IMR-90 (cell line): ENCODE data around the gene F10. TPM values are rescaled to one million over a fixed set of nuclear protein-coding genes. Genes with fewer than 3 reads are reported as not detected.

Source experiments
- ATAC-seq: fragments of 200-7000 bp; cut with Tn5 transposase; 2 replicates; pipeline ENCODE4 v1.9.1; 2020; ENCODE audit warnings: low read depth, mild to moderate bottlenecking, moderate library complexity
- BruUV-seq: library from RNA; stranded (reverse); fragments of 400-500 nt; replicated peaks from 2 replicates; lab custom pipeline; 2021; lab: Mats Ljungman, UMichigan
- CTCF ChIA-PET: fragments of 300-600 bp; formaldehyde crosslinking; extraction: SDS; loops from one replicate; lab custom pipeline; 2021; ENCODE audit warnings: antibody characterized with exemption; lab: Yijun Ruan, JAX
- POLR2A ChIA-PET: fragments of 300-600 bp; sonication (Branson Sonifier 250); formaldehyde crosslinking; loops from one replicate; lab custom pipeline; 2022; ENCODE audit warnings: antibody characterized with exemption; ENCODE audit not compliant: unreplicated experiment; lab: Charles Lee
- DNase-seq: peaks from one replicate; pipeline ENCODE4 v3.0.0; 2013
- H2AFZ ChIP-seq: replicated peaks from 2 replicates; pipeline ENCODE3; 2013; ENCODE audit warnings: low read length, mild to moderate bottlenecking; ENCODE audit not compliant: poor library complexity
- H2AK5ac ChIP-seq: 2 replicates; pipeline ENCODE4 v1.6.1; 2013; ENCODE audit warnings: low read depth, low read length, inconsistent platforms
- H2AK9ac ChIP-seq: replicated peaks from 2 replicates; pipeline ENCODE3; 2013; ENCODE audit warnings: mild to moderate bottlenecking, low read depth, low read length, moderate library complexity; ENCODE audit not compliant: poor library complexity
- H2BK120ac ChIP-seq: 2 replicates; pipeline ENCODE4 v1.6.1; 2013; ENCODE audit warnings: low read depth, low read length, inconsistent platforms
- H2BK15ac ChIP-seq: 3 replicates; pipeline ENCODE4 v1.6.1; 2013; ENCODE audit warnings: low read depth, low read length, inconsistent platforms
- H2BK20ac ChIP-seq: 2 replicates; pipeline ENCODE4 v1.6.1; 2013; ENCODE audit warnings: low read depth, mild to moderate bottlenecking, inconsistent platforms, low read length, moderate library complexity
- H2BK5ac ChIP-seq: 2 replicates; pipeline ENCODE4 v1.6.1; 2013; ENCODE audit warnings: mild to moderate bottlenecking, low read depth, low read length, inconsistent platforms; ENCODE audit not compliant: poor library complexity, severe bottlenecking
- H3K14ac ChIP-seq: replicated peaks from 2 replicates; pipeline ENCODE4 v1.6.1; 2013; ENCODE audit warnings: low read depth, low read length, inconsistent platforms
- H3K18ac ChIP-seq: 2 replicates; pipeline ENCODE4 v1.6.1; 2013; ENCODE audit warnings: low read depth, low read length, control low read depth
- H3K23ac ChIP-seq: 2 replicates; pipeline ENCODE4 v1.6.1; 2013; ENCODE audit warnings: low read depth, low read length, inconsistent platforms
- H3K27ac ChIP-seq: 2 replicates; pipeline ENCODE4 v1.5.1; 2013; ENCODE audit warnings: mild to moderate bottlenecking, control low read depth, low read length; ENCODE audit not compliant: insufficient read depth
- H3K27me3 ChIP-seq: 2 replicates; pipeline ENCODE4 v1.6.1; 2013; ENCODE audit warnings: low read length; ENCODE audit not compliant: control insufficient read depth, insufficient read depth
- H3K36me3 ChIP-seq: 2 replicates; pipeline ENCODE4 v1.6.1; 2013; ENCODE audit warnings: low read length, mixed read lengths; ENCODE audit not compliant: control insufficient read depth, insufficient read depth
- H3K4ac ChIP-seq: 2 replicates; pipeline ENCODE4 v1.6.1; 2013; ENCODE audit warnings: low read depth, low read length, inconsistent platforms
- H3K4me1 ChIP-seq: 2 replicates; pipeline ENCODE4 v1.6.1; 2013; ENCODE audit warnings: low read length, mixed read lengths; ENCODE audit not compliant: control insufficient read depth, insufficient read depth
- H3K4me2 ChIP-seq: 2 replicates; pipeline ENCODE4 v1.6.1; 2013; ENCODE audit warnings: low read depth, mild to moderate bottlenecking, control low read depth, low read length, moderate library complexity
- H3K4me3 ChIP-seq: 2 replicates; pipeline ENCODE4 v1.5.1; 2013; ENCODE audit warnings: low read depth, mild to moderate bottlenecking, control low read depth, low read length, moderate library complexity; ENCODE audit not compliant: insufficient read depth
- H3K56ac ChIP-seq: 2 replicates; pipeline ENCODE4 v1.6.1; 2013; ENCODE audit warnings: low read length, inconsistent platforms; ENCODE audit not compliant: insufficient read depth; ENCODE audit errors: extremely low read depth
- H3K79me1 ChIP-seq, 2 experiments: 2 replicates each; pipeline ENCODE4 v1.6.1; 2013; ENCODE audit warnings: low read length in 2 of 2, inconsistent platforms in 1 of 2, low read depth in 1 of 2
- H3K9ac ChIP-seq: 2 replicates; pipeline ENCODE4 v1.6.1; 2013; ENCODE audit warnings: low read depth, low read length, control low read depth
- H3K9me1 ChIP-seq: 2 replicates; pipeline ENCODE4 v1.6.1; 2013; ENCODE audit warnings: low read length, inconsistent platforms; ENCODE audit not compliant: insufficient read depth
- H3K9me3 ChIP-seq: 2 replicates; pipeline ENCODE4 v1.6.1; 2013; ENCODE audit warnings: low read length; ENCODE audit not compliant: control insufficient read depth, insufficient read depth
- H4K20me1 ChIP-seq: 2 replicates; pipeline ENCODE4 v1.6.1; 2013; ENCODE audit warnings: low read length, inconsistent platforms; ENCODE audit not compliant: insufficient read depth
- H4K5ac ChIP-seq: 2 replicates; pipeline ENCODE4 v1.6.1; 2013; ENCODE audit warnings: mild to moderate bottlenecking, low read depth, low read length, control low read depth
- H4K8ac ChIP-seq, 2 experiments: 2 replicates each; pipeline ENCODE4 v1.6.1; 2013; ENCODE audit warnings: low read depth in 2 of 2, low read length in 2 of 2, control low read depth in 1 of 2, inconsistent platforms in 1 of 2
- H4K91ac ChIP-seq: 2 replicates; pipeline ENCODE4 v1.6.1; 2013; ENCODE audit warnings: low read depth, low read length, inconsistent platforms; ENCODE audit not compliant: insufficient read depth
- CEBPB ChIP-seq: IDR thresholded peaks from 2 replicates; pipeline ENCODE4 v1.6.1; 2012; ENCODE audit warnings: low read depth, low read length, improper control_type of control experiment
- CHD1 ChIP-seq: IDR thresholded peaks from 2 replicates; pipeline ENCODE4 v1.6.1; 2012; ENCODE audit warnings: low read depth, low read length, improper control_type of control experiment
- CTCF ChIP-seq: conservative IDR thresholded peaks from 2 replicates; pipeline ENCODE4 v1.5.1; 2012; ENCODE audit warnings: mild to moderate bottlenecking, low read depth, low read length, improper control_type of control experiment
- FOS ChIP-seq: fragments of 150-350 bp; IDR thresholded peaks from 2 replicates; pipeline ENCODE4 v1.6.1; 2016; ENCODE audit warnings: low read depth, low read length
- MAFK ChIP-seq: IDR thresholded peaks from 2 replicates; pipeline ENCODE4 v1.6.1; 2012; ENCODE audit warnings: low read depth, low read length, improper control_type of control experiment
- MAZ ChIP-seq: IDR thresholded peaks from 2 replicates; pipeline ENCODE4 v1.6.1; 2012; ENCODE audit warnings: low read depth, mild to moderate bottlenecking, low read length, improper control_type of control experiment, moderate library complexity, borderline replicate concordance
- MXI1 ChIP-seq: IDR thresholded peaks from 2 replicates; pipeline ENCODE4 v1.6.1; 2012; ENCODE audit warnings: low read depth, mild to moderate bottlenecking, low read length, moderate library complexity, borderline replicate concordance
- NFE2L2 ChIP-seq: fragments of 150-350 bp; IDR thresholded peaks from 2 replicates; pipeline ENCODE4 v1.6.1; 2016; ENCODE audit warnings: low read depth, mild to moderate bottlenecking, low read length
- POLR2A ChIP-seq: IDR thresholded peaks from 2 replicates; pipeline ENCODE4 v1.6.1; 2012; ENCODE audit warnings: mild to moderate bottlenecking, low read depth, low read length
- RAD21 ChIP-seq: IDR thresholded peaks from 2 replicates; pipeline ENCODE4 v1.6.1; 2012; ENCODE audit warnings: low read length, improper control_type of control experiment
- RCOR1 ChIP-seq: IDR thresholded peaks from 2 replicates; pipeline ENCODE4 v1.6.1; 2012; ENCODE audit warnings: mild to moderate bottlenecking, low read length, improper control_type of control experiment; ENCODE audit not compliant: insufficient replicate concordance
- RFX5 ChIP-seq: IDR thresholded peaks from 2 replicates; pipeline ENCODE4 v1.8.0; 2012; ENCODE audit warnings: low read depth, mild to moderate bottlenecking, low read length, moderate library complexity
- SMC3 ChIP-seq: fragments of 150-350 bp; IDR thresholded peaks from 2 replicates; pipeline ENCODE4 v1.6.1; 2016; ENCODE audit warnings: low read depth, mild to moderate bottlenecking, antibody characterized with exemption, low read length, moderate library complexity
- USF2 ChIP-seq: fragments of 150-350 bp; IDR thresholded peaks from 2 replicates; pipeline ENCODE4 v1.6.1; 2017; ENCODE audit warnings: mild to moderate bottlenecking, antibody characterized with exemption, low read length, low read depth
- whole genome bisulfite sequencing, 2 experiments: methylation state at CpG; one replicate each; pipeline versions ENCODE4 v1.1.5 to v1.1.7; 2013; ENCODE audit warnings: missing lambda C conversion rate in 2 of 2; ENCODE audit not compliant: insufficient read length in 1 of 2; ENCODE audit errors: extremely low coverage in 2 of 2; 5-methylcytosine and 5-hydroxymethylcytosine counted together
- dilution Hi-C: fragments of 300-500 bp; cut with HindIII; formaldehyde crosslinking; loops from one replicate; pipeline ENCODE4 v1.14.3; 2018; ENCODE audit warnings: low sequenced_read_pairs; ENCODE audit not compliant: unreplicated experiment
- in situ Hi-C: fragments of 300-500 bp; cut with MboI; formaldehyde crosslinking; loops from 3 replicates; pipeline ENCODE4 v1.14.3; 2019; ENCODE audit warnings: low sequenced_read_pairs, inconsistent platforms, mixed read lengths
- intact Hi-C: fragments of 100-400 bp; cut with micrococcal nuclease; formaldehyde crosslinking; loops from 2 replicates; pipeline ENCODE4 v1.10.0; 2022
- polyA plus RNA-seq, 3 experiments: library from polyadenylated mRNA; depleted of rRNA; stranded (reverse); fragments of >200 nt; gene quantifications; 2 replicates each; pipeline ENCODE4 v1.2.3, GENCODE V29; 2012; ENCODE audit warnings: low replicate concordance in 1 of 3
- total RNA-seq: library from RNA; depleted of rRNA; stranded (reverse); fragments of >200 nt; gene quantifications from 2 replicates; pipeline ENCODE4 v1.2.3, GENCODE V29; 2012
- TF ChIP-seq, protein P1 (sequence below): fragments of 150-350 bp; IDR thresholded peaks from 2 replicates; pipeline ENCODE4 v1.6.1; 2016; ENCODE audit warnings: low read depth, mild to moderate bottlenecking, low read length, moderate library complexity, borderline replicate concordance

F10 gene
- total and polyA plus RNA-seq, 2 of the 4 experiments (the other 2 are of a cell fraction) = 9.1 to 19.5 TPM

GRCh38 chr13:113171250-113172125, 48.9 kb downstream of the F10 start:
- CTCF ChIA-PET = no interaction called here
- no peak overlapping the region for H3K14ac ChIP-seq
- no peak overlapping the region for H3K4me2 ChIP-seq
- 0 out of 2 replicates have a peak, but pooled peaks cover 2% of the 10 kb centered on the region for H3K9me3 ChIP-seq
- POLR2A ChIA-PET = no interaction called here
- H3K4me3 ChIP-seq = no peak overlapping the region
- ATAC-seq (no peak), DNase-seq (no peak)
- dilution Hi-C loops (no loop called here), in situ Hi-C loops (no loop called here), intact Hi-C loops (no loop called here)
- H3K27ac ChIP-seq = no peak overlapping the region
- no peak overlapping the region for H2BK120ac ChIP-seq
- peaks cover 16% of the 10 kb centered on the region for H3K9me1 ChIP-seq
- H3K23ac ChIP-seq = no peak overlapping the region
- no peak overlapping the region for H2AK9ac ChIP-seq
- H4K20me1 ChIP-seq = no peaks in the 10 kb centered on the region
- BruUV-seq = no TSS peak
- H3K9ac ChIP-seq = no peak overlapping the region
- no peak overlapping the region for H2BK15ac ChIP-seq
- no peak overlapping the region for H2BK5ac ChIP-seq
- no peak overlapping the region for H4K8ac ChIP-seq
- no peaks in the 10 kb centered on the region for H3K27me3 ChIP-seq
- H2AFZ ChIP-seq = no peak overlapping the region
- H3K18ac ChIP-seq = no peak overlapping the region
- H3K56ac ChIP-seq = no peak overlapping the region
- 94% methylated on average over 18 of the region's 34 CpGs; no CpG with 5 or more reads in 1 of the 2 experiments for WGBS, 2 experiments
- peaks cover 47% of the 10 kb centered on the region for H3K36me3 ChIP-seq
- H2AK5ac ChIP-seq = no peak overlapping the region
- H2BK20ac ChIP-seq = no peak overlapping the region
- H4K91ac ChIP-seq = no peak overlapping the region
- H3K79me1 ChIP-seq = peaks cover under 1 to 36% of the 10 kb centered on the region in 2 experiments; a peak in 3 of 4 replicates
- H3K4ac ChIP-seq = no peak overlapping the region
- H3K4me1 ChIP-seq = peaks cover 7% of the 10 kb centered on the region
- no peak overlapping the region for H4K5ac ChIP-seq
- TF ChIP-seq FOS (no peak), RAD21 (no peak), RFX5 (no peak), CEBPB (no peak), MAFK (no peak), POLR2A (no peak), USF2 (no peak), MXI1 (no peak), NFE2L2 (no peak), MAZ (no peak), RCOR1 (no peak), CHD1 (no peak), CTCF (no peak), SMC3 (no peak)
- TF ChIP-seq, protein P1, sequence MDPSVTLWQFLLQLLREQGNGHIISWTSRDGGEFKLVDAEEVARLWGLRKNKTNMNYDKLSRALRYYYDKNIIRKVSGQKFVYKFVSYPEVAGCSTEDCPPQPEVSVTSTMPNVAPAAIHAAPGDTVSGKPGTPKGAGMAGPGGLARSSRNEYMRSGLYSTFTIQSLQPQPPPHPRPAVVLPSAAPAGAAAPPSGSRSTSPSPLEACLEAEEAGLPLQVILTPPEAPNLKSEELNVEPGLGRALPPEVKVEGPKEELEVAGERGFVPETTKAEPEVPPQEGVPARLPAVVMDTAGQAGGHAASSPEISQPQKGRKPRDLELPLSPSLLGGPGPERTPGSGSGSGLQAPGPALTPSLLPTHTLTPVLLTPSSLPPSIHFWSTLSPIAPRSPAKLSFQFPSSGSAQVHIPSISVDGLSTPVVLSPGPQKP = no peak
